Measurements from ENCODE around the gene BDH2. TPM values are rescaled to one million over a fixed set of nuclear protein-coding genes. Genes with fewer than 3 reads are reported as not detected.

Gene BDH2
- total RNA-seq, 1 experiment from 2014 or later: 19.7 TPM

DNA sequence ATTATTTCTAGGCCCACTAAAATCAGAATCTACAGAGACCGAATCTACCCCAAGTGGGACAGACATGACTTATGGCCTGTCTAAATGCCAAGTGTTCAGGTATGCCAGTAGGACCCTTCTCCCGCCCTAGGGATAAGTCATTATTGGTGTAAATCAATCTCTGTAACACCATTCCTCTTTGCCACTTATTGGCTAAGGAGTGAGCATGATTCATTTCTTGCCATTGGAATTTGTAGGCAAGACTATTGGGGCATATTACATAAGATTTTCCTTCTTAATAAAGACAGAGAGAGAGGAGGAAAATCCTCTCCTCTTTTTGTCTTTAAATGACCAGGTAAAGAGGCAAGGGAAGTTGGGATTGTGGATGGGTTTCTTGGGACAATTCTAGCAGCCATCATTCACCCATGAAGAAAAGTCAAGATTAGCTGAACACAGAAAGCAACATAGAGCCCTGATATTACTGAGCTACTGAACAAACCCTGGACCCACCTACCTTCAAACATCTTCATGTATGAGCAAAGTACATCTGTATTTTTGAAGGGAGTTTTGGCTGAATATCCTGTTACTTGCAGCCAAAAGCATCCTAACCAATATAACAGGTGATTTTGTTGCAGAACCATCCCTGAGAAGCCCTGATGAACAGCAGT, 25.7 kb downstream of the BDH2 start:
- no peaks in the 10 kb centered on the region for H3K36me3 ChIP-seq (ENCODE audit: control insufficient read depth, insufficient read depth, low read length)
- H3K4me1 ChIP-seq: peaks cover 15% of the 10 kb centered on the region; the same call in 1 of the 2 replicates
- TF ChIP-seq CTCF (IDR thresholded peaks at IDR 0.05; ENCODE audit: insufficient read depth in 1 of 2, low read depth in 1 of 2, low read length in 1 of 2, severe bottlenecking in 1 of 2, unreplicated experiment in 1 of 2): no peak
- DNase-seq: no peak
- no peak overlapping the region for H3K4me3 Mint-ChIP-seq (ENCODE audit: unreplicated experiment)
- POLR2A ChIA-PET: no interaction called here
- no peak overlapping the region for H3K27ac Mint-ChIP-seq (ENCODE audit: unreplicated experiment)
- H3K27me3 Mint-ChIP-seq (ENCODE audit: insufficient read depth, unreplicated experiment): no peaks in the 10 kb centered on the region
- intact Hi-C loops (cut with micrococcal nuclease; ENCODE audit: unreplicated experiment): loop anchor here (2.0 kb wide), 1 partner anchor 55 kb away; the partner anchor contains the start of gene SLC9B1
- no peak overlapping the region for H3K4me3 ChIP-seq (ENCODE audit: low read depth, low read length)
- no peaks in the 10 kb centered on the region for H3K27me3 ChIP-seq (replicated peaks; ENCODE audit: control insufficient read depth, insufficient read depth, low read length)
- BruUV-seq (replicated peaks): no TSS peak
- H3K9me3 Mint-ChIP-seq (ENCODE audit: unreplicated experiment): no peaks in the 10 kb centered on the region
- CTCF ChIA-PET: no interaction called here
- peaks cover 6% of the 10 kb centered on the region for H3K4me1 Mint-ChIP-seq (ENCODE audit: low read depth, unreplicated experiment)
- H3K9me3 ChIP-seq: no peaks in the 10 kb centered on the region
- H3K36me3 Mint-ChIP-seq (ENCODE audit: insufficient read depth, unreplicated experiment): peaks cover 10% of the 10 kb centered on the region

DNA sequence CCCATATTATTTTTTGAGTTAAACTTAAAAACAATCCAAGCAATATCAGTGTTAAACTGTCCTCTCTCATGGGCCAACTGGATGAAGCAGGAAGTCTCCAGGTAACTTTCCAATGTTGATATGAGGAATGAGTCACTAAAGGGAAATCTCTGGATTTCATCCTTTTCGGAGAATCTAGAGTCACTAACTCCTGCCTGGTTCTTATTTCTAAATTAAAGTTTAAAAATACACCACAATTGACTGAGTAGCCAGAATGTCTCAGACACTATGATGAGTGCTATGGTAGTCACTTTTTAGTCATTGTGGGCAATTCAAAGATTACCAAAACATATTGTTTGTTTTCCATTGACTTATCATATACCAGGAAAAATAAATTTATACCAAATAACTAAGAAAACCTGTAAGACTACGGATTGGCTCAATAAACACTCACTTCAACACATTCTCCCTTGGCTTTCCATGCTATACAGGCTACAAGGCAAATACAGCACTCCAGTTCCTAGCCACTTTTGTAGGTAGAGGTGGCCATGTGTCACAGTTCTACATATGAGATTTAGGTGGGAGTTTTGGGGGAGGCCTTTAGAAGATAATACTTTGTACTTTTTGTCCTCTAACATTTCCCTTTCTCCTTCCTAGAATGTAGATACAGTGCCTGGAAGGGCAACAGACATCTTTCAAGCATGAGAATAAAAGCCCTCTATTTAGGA, 31.6 kb downstream of the BDH2 start:
- DNase-seq: no peak
- ChIA-PET POLR2A (no interaction called here), CTCF (no interaction called here)
- no peaks in the 10 kb centered on the region for H3K9me3 Mint-ChIP-seq (ENCODE audit: unreplicated experiment)
- no peak overlapping the region for H3K27ac Mint-ChIP-seq (ENCODE audit: unreplicated experiment)
- TF ChIP-seq CTCF (IDR thresholded peaks at IDR 0.05; ENCODE audit: insufficient read depth in 1 of 2, low read depth in 1 of 2, low read length in 1 of 2, severe bottlenecking in 1 of 2, unreplicated experiment in 1 of 2): no peak
- Histone ChIP-seq H3K4me1 (0 out of 2 replicates have a peak, but pooled peaks cover 3% of the 10 kb centered on the region), H3K36me3 (ENCODE audit: control insufficient read depth, insufficient read depth, low read length) (no peaks in the 10 kb centered on the region), H3K4me3 (ENCODE audit: low read depth, low read length) (no peak overlapping the region), H3K9me3 (no peaks in the 10 kb centered on the region), H3K27me3 (replicated peaks; ENCODE audit: control insufficient read depth, insufficient read depth, low read length) (no peaks in the 10 kb centered on the region)
- no peaks in the 10 kb centered on the region for H3K4me1 Mint-ChIP-seq (ENCODE audit: low read depth, unreplicated experiment)
- peaks cover 6% of the 10 kb centered on the region for H3K36me3 Mint-ChIP-seq (ENCODE audit: insufficient read depth, unreplicated experiment)
- intact Hi-C loops (cut with micrococcal nuclease; ENCODE audit: unreplicated experiment): no loop called here
- no peaks in the 10 kb centered on the region for H3K27me3 Mint-ChIP-seq (ENCODE audit: insufficient read depth, unreplicated experiment)
- no peak overlapping the region for H3K4me3 Mint-ChIP-seq (ENCODE audit: unreplicated experiment)
- no TSS peak for BruUV-seq (replicated peaks)

DNA sequence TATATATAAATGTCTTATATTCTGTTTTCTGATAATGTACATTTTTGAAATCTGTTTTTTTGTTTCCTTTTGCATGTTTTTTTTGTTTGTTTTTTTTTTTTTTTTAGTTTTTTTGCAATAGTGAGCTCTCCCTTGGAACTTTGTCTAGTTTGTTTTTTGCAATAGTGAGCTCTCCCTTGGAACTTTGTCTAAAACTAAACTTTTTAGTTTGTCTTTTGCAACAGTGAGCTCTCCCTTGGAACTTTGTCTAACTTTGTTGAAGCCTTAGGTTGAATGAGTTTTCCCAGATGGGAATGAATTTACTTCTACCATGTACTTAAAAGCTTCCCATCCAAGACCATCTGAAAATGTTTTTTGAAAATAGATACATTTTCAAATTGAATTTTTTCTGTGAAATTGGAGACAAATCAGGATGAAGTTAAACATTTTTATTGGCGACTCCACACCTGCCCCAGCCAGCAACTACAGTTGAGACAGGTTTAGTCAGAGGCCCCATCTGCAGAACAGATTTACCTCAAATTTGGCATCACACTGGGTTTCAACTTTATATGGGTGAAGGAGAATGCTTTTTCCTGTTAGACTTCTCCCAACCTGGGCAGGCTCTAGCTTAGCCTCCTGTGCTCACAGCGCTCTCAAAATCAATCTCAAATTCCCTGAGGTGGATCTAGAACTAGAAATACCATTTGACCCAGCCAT, 39.0 kb downstream of the BDH2 start:
- Mint-ChIP-seq H3K4me1 (ENCODE audit: low read depth, unreplicated experiment) (no peaks in the 10 kb centered on the region), H3K27me3 (ENCODE audit: insufficient read depth, unreplicated experiment) (no peaks in the 10 kb centered on the region), H3K27ac (ENCODE audit: unreplicated experiment) (no peak overlapping the region), H3K9me3 (ENCODE audit: unreplicated experiment) (no peaks in the 10 kb centered on the region), H3K4me3 (ENCODE audit: unreplicated experiment) (no peak overlapping the region), H3K36me3 (ENCODE audit: insufficient read depth, unreplicated experiment) (no peaks in the 10 kb centered on the region)
- no peak for DNase-seq
- H3K4me1 ChIP-seq: no peaks in the 10 kb centered on the region
- TF ChIP-seq CTCF (IDR thresholded peaks at IDR 0.05; ENCODE audit: insufficient read depth in 1 of 2, low read depth in 1 of 2, low read length in 1 of 2, severe bottlenecking in 1 of 2, unreplicated experiment in 1 of 2): no peak
- CTCF ChIA-PET: no interaction called here
- POLR2A ChIA-PET: no interaction called here
- intact Hi-C loops (cut with micrococcal nuclease; ENCODE audit: unreplicated experiment): no loop called here
- no peaks in the 10 kb centered on the region for H3K9me3 ChIP-seq
- BruUV-seq (replicated peaks): no TSS peak
- no peak overlapping the region for H3K4me3 ChIP-seq (ENCODE audit: low read depth, low read length)
- H3K36me3 ChIP-seq (ENCODE audit: control insufficient read depth, insufficient read depth, low read length): no peaks in the 10 kb centered on the region
- H3K27me3 ChIP-seq (replicated peaks; ENCODE audit: control insufficient read depth, insufficient read depth, low read length): no peaks in the 10 kb centered on the region

Measured in Caco-2 (cell line).